AG08396 (cell line): ENCODE measurements around the gene MPO.
A peak's percentile ranks its signal among the peaks of the same experiment; 100 is the strongest.

Experiments used
- DNase-seq: peaks from one replicate; pipeline ENCODE4 v3.0.0; 2012; ENCODE audit warnings: low spot score, mixed read lengths

MPO gene

DNA sequence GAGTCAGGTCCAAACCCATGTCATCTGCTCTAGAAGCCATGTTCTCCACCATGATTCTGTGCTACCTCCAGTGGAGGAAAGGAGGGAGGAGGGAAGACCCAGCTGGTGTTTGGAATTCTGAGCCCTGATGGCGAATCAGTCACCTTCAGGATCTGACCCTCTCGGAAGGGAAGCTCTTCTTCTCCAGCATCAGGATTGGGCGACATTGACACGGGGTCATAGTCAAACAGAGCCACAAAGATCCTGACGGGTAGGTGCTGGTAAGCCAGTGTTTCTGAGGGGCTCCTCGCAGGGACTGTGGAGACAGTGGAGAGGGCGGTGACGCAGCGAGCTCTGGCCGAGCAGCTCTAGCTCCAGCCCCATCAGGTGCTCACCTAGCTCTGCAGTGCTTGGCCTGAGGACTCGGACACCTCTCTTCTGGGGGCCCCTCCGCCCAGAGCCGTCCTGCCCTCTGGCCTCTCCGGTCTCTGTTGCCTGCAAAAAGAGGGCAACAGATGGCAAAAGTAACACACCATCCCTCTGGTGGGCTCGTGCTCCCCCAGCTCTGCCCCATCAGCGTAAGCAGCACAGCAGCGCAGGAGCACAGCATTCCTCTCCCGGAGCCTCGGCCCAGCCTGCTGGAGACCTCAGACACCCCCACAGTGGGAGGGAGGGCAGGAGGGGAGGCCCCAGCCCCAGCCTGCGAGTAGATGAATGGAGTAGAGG lies 26.9 kb upstream of the MPO start:
- no peak for DNase-seq

DNA sequence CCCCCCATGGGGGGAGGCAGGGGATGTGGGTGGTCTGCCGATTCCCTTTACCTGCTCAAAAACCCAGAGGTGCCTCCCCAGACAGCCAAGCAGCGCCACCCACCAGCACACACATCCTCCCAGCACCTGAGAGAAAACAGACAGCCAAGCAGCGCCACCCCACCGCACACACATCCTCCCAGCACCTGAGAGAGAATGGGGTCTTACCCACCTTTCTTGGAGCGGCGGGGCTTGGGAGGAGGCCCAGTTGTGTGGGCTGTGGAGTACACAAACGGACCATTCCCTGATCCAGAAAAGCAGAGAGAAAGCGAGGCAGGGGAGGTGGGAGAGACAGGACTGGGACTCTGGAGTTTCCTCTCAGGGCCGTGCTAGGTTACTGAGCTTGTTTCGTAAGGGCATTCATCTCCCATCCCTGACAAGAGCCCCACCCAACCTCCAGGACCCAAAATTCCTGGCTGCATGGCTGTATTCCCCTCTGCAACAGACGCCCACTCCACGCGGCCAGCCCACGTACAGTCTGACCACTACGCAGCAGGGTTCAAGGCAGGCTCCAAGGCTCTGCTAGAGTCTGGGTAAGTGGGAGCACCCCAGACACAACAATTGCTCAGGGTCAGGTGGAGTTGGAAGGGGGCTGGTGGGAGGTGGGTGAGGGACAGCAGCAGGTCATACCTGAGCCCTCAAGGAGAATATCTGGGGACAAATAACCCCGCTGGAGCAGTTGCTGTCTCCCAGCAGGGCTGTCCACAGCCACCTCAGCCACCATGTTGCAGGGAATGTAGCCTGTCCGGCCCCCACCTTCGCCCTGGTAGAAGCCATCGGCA lies 25.6 kb upstream of the MPO start:
- no peak for DNase-seq

DNA sequence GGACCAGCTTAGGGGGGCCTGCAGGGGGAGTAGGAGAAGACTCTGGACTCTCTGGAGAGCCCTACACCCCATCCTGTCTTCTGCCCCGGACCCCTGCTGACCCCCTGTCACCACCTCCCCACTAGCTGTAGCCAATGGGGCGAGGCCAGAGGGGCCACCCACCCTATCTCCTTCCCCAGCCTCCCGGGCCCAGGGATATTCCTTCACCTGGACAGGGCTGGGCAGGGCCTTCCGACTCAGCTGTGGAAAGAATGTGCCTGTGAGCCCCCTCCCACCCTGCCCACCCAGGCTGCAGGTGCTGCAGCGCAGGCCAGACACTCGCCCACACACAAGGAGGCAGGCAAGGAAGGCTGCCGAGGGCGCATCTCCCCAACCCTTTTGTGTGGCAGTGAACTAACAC lies 24.9 kb upstream of the MPO start:
- no peak for DNase-seq

DNA sequence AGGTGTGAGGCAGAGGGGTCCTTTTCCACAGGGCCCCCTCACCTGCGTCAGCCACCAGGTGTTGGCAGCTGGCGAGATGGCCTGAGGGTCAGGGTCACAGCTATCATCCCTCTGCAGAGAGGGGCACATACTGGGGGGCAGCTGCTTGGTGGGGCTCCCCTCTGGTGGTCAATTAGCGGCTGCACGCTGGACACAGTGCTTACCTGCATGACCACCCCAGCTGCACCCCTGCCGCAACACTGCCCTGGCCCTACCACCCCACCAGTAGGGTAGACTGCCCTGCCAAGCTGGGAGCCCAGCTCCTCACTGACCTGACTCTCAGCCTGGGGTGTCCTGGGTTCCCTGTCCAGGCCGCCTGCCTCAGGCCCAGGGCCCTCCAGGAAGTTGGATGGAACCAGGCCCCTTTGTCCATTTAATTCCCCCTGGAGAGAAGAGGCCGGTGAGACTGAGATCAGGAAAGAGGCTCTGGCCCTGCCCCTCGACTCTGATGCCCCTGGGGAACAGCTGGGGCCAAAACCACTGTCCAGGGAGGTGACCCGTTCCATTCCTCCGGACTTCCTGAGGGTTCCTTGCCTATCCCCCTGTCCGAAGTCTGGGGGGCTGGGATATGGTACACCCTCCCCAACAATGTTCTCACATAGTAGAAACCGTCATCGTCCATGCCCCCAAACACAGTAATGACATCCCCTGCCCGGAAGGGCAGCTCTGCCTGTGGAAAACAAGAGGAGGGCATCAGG lies 24.2 kb upstream of the MPO start:
- DNase-seq, result no peak

DNA sequence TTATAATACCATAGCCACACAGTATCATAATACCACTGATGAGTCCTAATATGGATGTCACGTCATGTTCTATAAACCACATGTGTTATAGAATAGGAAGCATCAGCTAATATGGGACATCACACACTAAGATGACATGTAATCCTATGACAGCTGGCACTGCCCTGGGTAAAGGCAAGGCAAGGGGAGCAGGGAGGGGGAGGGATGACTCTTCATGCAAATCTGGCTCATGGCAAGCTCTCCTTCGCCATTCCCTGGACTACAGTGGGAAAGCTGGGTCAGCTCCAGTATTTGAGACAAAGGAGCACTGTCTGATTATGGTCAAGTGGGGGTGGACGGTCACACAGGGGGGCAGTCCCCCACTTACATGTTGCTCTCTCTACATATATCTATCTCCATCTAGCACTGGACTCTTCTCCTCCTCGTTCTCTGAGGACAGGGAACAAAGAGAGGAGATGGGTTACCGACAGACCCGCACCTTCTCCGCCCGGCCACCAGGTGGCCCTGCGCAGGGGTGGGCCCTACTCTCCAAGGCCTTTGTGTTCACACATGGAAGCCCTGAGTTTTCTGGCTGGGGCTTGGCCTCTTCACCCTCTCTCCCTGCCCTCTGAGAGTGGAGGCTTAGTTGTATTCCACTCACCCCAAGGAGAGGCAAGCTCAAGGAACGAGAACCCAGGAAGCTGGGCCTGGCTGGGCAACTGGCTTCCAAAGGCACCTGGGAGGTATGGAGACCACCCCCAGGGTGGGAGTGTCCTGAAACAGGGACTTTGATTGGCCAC lies 23.4 kb upstream of the MPO start:
- DNase-seq, result peak; percentile 86

DNA sequence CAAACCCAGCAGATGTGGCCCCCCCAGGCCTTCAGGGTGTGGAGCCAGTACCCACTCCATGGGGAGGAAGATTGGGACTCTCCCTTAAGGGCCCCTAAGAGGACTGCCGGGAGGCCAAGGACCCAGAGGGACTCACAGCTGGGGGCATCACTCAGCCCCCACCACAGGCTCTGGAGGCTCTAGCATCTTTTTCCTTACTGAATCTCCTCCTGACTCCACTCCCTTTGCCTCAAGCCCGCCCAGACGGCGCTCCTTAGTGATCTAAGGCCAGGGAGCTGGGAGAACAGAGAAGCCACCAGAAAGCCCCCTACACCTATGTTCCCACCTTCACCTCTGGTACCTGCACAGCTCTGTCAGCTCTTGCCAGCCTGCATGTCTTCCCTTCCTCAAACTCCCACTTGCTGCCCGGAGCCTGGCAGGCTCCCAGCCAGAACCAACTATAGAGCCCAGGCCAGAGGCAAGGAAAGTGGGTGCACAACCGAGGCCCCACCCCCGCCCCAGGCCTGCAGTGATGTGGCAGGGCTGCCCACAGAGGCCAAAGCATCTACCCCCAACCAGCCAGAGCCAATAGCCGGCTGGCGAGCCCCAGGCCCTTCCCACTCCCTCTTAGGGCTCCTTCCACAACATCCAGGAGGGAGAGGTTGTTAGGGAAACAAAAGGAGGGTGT lies 22.3 kb upstream of the MPO start:
- no peak for DNase-seq

DNA sequence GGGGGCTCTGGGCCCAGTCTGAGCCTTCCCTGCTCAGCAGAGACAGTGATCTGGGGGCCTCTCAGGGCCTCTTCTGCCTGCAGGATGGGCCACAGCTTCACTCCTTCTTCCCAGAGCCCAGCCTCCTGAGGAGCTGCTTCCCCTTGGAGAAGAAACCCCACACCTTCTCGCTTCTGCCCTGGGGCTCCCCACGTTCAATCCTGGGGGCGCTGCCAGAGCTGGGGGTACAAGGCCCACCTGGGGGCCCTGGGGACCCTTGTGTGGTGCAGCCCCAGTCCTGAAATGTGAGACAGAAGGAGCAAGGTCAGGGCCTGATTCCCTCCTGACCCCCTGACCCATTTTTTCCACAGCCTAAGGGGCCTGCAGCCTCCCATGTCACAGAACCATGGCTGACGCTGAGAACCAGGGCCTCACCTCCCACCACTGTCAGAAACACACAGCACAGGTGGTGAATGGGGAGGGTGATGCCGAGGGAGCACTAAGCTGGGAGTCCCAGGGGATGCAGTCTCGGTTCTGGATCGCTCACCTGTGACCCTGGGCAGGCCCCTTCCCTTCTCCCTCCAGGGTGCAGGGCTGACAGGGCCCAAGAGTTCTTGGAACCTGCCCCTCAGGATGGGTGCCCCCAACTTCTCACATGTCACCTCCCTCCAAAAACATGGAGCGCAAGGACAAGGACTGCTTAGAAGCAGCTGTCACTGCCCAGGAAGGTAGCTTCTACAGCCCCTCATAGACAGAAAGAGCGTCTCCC lies 21.6 kb upstream of the MPO start:
- DNase-seq, result no peak

DNA sequence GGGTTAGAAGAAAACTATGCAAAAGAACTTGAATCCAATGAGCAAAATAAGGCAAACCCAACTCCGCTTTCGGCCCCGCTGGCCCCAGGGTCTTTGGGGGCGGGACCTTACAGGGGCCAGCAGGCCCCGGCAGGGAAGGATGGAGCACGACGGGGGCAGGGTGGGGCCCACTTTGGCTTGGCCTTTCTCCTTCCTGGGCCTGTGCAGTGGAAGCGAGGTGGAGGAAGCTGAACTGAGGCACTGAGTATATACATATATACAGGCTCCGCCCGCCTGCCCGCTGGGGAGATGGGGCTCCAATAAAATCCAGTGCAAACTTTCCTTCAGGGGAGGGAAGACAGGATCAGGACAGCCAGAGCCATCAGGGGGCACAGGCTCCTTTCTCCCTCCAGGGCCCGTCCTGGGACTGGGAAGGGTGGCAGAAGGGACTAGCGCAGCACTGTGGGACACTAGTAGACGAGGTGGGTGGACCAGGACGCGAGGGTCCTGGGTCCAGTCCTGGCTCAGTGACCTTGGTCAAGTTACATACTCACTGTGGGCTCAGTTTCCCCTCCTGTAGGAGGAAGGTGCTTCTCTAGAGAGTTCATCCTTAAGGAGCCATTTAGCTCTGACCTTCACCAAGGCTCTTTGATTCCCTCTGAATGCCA lies 20.9 kb upstream of the MPO start:
- no peak for DNase-seq

DNA sequence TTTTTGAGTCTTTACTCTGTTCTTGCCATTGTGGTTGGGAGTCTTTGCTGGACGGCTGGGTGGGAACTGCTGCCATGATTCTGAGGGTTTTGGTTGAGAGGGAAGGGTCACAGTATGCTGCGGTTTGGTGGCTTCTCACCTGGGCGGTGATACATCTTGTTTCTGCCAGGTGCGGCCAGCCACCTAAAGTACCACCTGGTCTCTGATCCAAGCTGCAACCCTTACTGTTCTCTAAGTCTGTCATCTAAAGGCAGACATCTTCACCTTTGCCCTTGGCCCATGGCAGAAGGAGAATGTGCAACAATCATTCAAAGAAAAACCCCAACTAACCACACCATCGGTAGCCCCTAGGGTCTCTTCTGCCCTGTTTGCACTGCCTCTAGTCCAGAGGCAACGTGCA lies 19.6 kb upstream of the MPO start:
- no peak for DNase-seq

DNA sequence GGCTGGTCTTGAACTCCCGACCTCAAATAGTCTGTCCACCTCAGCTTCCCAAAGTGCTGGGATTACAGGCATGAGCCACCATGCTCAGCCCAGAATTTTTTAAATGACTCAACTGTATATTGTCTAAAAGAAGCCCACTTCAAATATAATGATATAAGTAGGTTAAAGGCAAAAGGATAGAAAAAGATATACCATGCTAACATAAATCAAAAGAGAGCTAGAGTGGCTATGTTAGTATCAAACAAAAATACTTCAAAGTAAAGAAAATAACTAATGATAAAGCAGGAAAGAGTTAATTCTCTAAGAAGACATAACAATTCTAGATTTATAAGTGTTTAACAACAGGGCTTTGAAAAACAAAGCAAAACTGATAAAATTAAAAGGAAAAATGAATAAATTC lies 13.3 kb upstream of the MPO start:
- no peak for DNase-seq

DNA sequence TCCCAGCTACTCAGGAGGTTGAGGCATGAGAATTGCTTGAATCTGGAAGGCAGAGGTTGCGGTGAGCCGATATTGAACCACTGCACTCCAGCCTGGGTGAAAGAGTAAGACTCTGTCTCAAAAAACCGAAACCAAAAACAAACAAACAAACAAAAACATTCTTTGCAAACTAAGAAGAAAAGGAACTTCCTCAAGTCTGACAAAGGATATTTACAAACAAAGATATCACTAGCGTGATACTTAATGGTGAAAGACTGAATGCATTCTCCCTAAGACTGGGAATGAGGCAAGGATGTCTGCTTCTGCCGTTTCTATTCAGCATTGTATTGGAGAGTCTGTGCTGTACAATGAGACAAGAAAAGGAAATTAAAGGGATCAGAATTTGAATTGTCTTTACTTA lies 10.5 kb upstream of the MPO start:
- no peak for DNase-seq

DNA sequence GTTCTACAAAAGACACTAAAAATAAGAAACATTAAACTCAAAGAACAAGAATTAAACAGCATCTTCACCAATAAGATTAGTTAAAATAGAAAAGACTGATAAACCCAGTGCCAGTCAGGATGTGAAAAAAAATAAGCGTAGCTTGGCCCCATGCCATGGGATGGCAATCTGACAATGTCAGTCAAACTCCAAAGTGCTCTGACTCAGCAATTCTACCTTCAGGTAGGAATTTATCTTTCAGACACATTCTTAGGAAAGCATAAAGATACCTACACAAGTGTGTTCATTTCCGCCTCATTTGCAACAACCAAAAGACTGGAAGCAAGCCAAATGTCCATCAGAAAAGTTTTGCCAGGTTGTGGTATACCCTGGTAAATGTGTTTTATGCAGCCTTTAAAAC lies 9.1 kb upstream of the MPO start:
- DNase-seq, result no peak

DNA sequence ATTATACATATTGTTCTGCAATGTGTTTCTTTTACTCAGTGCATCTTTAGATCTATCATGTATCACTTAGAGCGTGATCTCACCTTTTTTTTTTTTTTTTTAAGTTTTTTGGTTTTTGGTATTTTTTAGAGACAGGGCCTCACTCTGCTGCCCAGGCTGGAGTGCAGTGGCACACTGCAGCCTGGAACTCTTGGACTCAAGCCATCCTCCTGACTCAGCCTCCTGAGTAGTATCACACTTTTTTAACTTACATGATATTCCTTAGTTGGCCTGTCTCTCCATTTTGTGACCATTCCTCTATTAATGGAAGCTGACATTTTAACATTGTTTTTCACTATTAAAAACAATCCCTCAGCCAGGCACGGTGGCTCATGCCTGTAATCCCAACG lies 4.7 kb upstream of the MPO start:
- no peak for DNase-seq

DNA sequence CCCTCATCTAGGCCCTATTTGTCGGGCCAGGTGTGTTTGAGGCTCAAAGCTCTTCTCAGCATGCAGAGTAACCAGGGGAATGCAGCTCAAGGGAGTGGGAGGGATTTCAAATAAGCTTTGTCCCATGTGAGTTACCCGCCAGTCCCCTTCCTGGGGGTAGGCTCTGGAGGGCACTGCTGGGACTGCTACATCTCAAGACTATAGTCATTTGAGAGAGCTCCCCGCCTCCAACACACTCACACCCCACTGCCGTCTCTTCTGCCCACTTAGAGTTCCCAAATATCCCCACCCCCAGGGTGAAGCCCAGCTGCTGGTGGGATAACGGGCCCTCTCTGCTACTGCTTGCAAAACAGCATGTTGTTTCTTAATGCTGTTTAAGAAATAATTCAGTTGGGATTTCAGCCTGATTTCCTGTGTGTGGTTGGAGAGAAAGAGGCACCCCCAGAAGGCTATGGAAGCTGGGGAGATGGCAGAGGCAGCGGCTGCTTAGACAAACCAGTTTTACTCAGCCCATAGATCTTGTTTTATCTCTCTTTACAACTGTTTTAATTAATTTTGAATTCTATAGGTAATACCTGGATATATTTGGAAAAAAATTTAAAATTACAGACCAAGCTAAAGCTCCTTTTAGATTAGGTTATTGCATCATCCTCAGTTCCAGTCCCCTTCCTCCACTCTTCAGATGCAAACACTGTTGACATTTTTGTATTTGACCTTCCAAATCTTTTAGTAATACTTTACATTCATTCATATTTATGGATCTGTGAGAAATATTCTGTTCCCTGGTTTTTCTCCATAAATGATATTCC lies 4.1 kb upstream of the MPO start:
- no peak for DNase-seq

DNA sequence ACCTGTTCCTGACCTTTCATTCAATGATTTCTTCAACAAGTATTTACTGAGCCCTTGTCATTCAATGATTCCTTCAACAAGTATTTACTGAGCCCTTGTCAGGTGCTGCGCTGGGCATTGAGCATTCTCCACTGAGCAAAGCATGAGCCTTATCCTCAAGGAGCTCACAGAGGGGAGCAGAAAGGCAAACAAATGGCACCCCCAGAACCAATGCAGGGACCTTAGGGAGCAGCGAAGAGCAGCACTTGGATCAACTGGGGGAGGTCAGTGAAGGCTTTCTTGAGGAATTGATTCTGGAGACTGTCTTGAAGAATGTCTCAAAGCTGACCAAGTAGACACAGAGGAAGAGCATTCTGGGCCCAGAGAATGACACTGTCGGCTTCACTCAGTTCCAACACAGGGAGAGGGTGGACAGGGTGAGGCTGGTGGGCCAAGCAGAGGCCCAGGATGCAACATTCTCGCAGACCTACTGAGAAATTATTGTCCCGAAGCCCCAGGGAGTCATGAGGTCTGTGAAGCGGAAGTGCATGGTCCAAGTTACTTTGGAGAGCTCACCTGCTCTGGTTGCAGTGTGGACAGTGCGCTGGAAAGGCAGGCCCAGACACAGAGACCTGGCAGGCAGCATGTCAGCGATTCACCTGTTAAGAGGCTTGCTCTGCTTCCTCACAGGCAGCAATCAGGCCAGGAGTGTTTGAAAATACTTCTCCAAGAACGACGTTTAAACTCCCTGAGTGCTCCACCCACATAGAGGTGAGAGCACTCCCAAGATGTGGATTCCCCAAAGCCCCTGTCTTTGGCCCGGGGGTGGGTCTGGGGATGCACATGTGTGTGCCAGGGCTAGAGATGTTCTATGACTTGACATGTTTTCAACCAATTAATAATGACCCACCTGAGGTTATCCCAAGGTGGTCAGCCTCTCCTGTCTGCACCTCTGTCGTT lies 3.2 kb upstream of the MPO start:
- DNase-seq, result peak; percentile 3

DNA sequence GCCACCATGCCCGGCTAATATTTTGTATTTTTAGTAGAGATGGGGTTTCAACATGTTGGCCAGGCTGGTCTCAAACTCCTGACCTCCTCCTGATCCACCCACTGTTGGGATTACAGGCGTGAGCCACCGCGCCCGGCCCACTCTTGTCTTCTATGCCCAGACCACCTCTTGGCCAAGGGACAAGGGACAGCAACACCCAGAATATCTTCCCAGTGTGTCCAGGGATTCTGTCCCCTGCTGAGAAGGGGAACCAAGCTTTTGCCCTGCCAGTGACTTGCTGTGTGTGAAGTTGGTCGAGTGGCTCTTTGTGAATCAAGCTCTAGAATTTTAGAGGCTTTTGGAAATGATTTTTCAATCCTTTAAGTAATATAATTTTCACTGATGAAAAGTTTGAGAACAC lies 1.7 kb upstream of the MPO start:
- DNase-seq, result no peak

DNA sequence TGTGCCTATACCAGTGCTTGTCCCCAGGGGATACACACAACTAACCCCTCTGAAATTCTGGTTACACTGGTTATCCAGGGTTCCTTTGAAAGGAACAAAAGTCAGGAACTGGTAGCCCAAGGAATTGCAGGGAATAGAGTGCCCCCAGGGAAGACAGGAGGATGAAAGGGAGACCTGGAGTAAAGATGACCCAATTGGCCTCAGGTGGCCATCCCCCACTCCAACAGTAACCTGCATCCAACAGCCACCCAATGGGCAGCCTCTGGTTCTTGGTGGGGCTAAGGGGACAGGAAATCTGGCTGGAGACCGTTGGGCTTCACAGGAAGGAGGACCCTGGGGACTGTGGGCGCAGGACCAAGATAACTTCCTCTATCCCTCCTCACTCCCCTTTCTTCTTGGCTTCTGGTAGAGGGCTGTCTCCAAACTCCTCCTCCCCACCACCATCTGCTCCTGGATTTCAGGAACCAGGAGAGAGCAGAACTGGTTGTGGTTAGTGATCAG lies 826 bp upstream of the MPO start:
- DNase-seq, result peak; percentile 4

DNA sequence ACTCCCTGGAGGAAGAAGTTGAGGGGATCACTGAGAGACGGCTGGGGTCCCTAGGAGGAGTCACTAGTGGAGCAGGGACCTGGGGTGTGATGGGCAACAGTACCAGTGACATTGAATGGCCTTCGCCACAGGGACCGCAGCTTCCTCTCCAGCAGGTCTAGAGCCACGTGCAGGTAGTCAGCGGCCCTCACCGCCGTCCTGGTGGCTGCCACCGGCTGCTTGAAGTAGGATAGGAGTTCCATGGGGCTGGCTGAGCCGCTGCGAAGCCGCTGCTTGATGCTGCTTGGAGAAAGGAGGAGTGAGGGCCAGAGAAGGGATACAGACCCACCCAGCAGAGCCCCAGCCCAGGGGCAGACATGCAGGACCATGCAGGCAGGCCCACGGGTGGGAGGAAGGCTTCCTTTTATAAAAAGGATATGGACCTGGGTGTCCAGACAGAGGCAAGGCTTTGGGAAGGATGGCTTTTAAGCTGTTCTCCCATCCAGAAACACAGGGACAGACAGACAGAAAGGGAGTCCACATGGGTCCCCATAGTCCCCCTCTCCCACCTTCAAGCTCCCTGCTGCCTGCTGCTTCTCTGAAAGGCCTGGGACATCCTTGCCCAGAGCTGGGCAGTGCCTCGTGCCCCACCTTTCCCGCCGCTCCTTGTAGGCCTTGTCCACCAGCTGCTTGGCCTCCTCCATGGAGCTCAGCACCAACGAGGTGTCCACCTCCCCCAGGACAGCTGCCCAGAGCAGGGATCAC lies 827 bp downstream of the MPO start:
- peak; percentile 8 for DNase-seq
